Esophagus squamous epithelium (tissue), 5 donors: ENCODE measurements around the gene CFAP157. TPM values are rescaled to one million over a fixed set of nuclear protein-coding genes. Genes with fewer than 3 reads are reported as not detected.

Source experiments
- DNase-seq: peaks from one replicate; lab custom pipeline; 2025; lab: John Stamatoyannopoulos, UW
- H3K27ac ChIP-seq, 4 donors: fragments of 200-600 bp; sonication (generic); one replicate each; pipeline ENCODE4 v1.5.1; 2016 to 2019; ENCODE audit warnings: mild to moderate bottlenecking in 1 of 4
- H3K27me3 ChIP-seq, 4 donors: fragments of 200-600 bp; sonication (generic); 1 replicate in 3 of 4; 2 replicates in 1 of 4; pipeline versions ENCODE4 v1.5.1 to v1.6.0; 2017 to 2021; ENCODE audit warnings: antibody characterized with exemption in 1 of 4
- H3K36me3 ChIP-seq, 3 donors: fragments of 200-600 bp; sonication (generic); one replicate each; pipeline ENCODE4 v1.5.1; 2016 to 2019
- H3K4me1 ChIP-seq, 3 donors: fragments of 200-600 bp; sonication (generic); one replicate each; pipeline ENCODE4 v1.5.1; 2017 to 2019
- H3K4me3 ChIP-seq, 4 donors: fragments of 200-600 bp; sonication (generic); 1 replicate in 3 of 4; 2 replicates in 1 of 4; pipeline ENCODE4 v1.5.1; 2016 to 2019; ENCODE audit warnings: mild to moderate bottlenecking in 2 of 4, moderate library complexity in 1 of 4
- H3K9me3 ChIP-seq, 3 donors: fragments of 200-600 bp; sonication (generic); one replicate each; pipeline ENCODE4 v1.5.1; 2016 to 2019
- POLR2A ChIP-seq, 4 donors: fragments of 450-650 bp; IDR thresholded peaks; one replicate each; pipeline ENCODE4 v1.6.1; 2017; ENCODE audit warnings: antibody characterized with exemption in 4 of 4, mild to moderate bottlenecking in 4 of 4, moderate library complexity in 3 of 4
- WGBS, 2 donors: methylation state at CpG; one replicate each; pipeline ENCODE4 v1.1.5; 2018; 5-methylcytosine and 5-hydroxymethylcytosine counted together
- intact Hi-C: fragments of 100-400 bp; cut with DNase I; formaldehyde crosslinking; loops from one replicate; pipeline ENCODE4 v1.15.0; 2022
- total RNA-seq, 4 donors: library from RNA; depleted of rRNA; stranded (reverse); fragments of >200 nt; gene quantifications; one replicate each; pipeline ENCODE4 v1.1.0, GENCODE V29; 2016
- TF ChIP-seq, protein P1 (sequence below), 6 experiments: fragments of 450-650 bp in 4 of 6; fragments of 200-600 bp in 2 of 6; sonication (generic) in 2 of 6; IDR thresholded peaks; one replicate each; pipeline ENCODE4 v1.5.1; 2016 to 2019; ENCODE audit warnings: antibody characterized with exemption in 6 of 6, mild to moderate bottlenecking in 4 of 6, moderate library complexity in 4 of 6
- donor health status: DM: yes; HTN: yes; CAD: no.

The CFAP157 gene
- total RNA-seq, 4 donors from 2014 or later: 0.19 TPM; not detected in 3

DNA sequence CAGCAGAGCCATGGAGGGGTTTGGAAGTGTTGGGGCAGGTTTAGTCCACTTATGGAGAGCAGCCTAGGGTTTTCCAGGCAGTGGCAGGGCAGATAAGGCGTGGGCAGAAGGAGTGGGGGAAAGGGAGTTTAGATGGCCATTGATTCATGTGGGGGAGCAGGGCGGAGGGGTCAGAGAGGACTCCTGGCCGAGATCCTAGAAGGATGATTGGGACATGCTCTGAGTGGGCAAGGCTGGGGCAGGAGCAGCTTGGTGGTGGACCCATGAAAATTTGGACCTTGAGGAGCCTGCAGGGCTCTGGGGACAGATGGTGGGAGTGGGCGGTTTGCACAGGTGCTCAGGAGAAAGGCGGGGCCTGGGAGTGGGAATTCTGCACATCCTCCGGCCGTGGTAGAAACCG lies 46.4 kb downstream of the CFAP157 start:
- TF ChIP-seq, protein P1, sequence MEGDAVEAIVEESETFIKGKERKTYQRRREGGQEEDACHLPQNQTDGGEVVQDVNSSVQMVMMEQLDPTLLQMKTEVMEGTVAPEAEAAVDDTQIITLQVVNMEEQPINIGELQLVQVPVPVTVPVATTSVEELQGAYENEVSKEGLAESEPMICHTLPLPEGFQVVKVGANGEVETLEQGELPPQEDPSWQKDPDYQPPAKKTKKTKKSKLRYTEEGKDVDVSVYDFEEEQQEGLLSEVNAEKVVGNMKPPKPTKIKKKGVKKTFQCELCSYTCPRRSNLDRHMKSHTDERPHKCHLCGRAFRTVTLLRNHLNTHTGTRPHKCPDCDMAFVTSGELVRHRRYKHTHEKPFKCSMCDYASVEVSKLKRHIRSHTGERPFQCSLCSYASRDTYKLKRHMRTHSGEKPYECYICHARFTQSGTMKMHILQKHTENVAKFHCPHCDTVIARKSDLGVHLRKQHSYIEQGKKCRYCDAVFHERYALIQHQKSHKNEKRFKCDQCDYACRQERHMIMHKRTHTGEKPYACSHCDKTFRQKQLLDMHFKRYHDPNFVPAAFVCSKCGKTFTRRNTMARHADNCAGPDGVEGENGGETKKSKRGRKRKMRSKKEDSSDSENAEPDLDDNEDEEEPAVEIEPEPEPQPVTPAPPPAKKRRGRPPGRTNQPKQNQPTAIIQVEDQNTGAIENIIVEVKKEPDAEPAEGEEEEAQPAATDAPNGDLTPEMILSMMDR (IDR thresholded peaks at IDR 0.05): no peak
- WGBS, 2 donors: 77 to 79% methylated on average over 7 to 8 of the region's 8 CpGs
- H3K27ac ChIP-seq: no peak overlapping the region
- no peaks in the 10 kb centered on the region for H3K9me3 ChIP-seq
- intact Hi-C loops: no loop called here
- H3K4me3 ChIP-seq: no peak overlapping the region
- peaks cover 5 to 63% (median 12%) of the 10 kb centered on the region in 4 donors for H3K27me3 ChIP-seq
- peaks cover 0 to 31% (median 0%) of the 10 kb centered on the region in 3 donors for H3K36me3 ChIP-seq
- peaks cover 5 to 28% (median 8%) of the 10 kb centered on the region in 3 donors for H3K4me1 ChIP-seq
- no peak for DNase-seq

DNA sequence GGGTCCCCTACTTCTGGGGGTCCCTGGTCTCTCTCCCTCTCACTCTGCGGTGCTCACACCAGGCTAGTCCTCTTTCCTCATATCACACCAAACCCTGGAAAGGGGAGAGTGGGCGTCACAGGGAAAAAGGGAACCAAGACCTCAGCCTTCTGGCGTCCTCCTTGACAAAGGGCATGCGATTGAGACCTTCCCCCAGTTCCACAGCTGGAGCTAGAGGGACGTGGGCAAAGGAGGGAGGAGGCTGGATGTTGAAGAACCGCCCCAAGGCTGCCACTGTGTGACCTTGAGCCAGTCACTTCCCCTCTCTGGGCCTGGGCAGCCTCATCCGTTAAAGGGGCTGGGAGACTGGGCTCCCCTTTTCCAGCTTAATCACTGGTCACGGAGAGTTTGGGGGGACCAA lies 46.8 kb downstream of the CFAP157 start:
- Histone ChIP-seq H3K27me3 (peaks cover 5 to 63% (median 12%) of the 10 kb centered on the region in 4 donors), H3K36me3 (peaks cover 0 to 26% (median 0%) of the 10 kb centered on the region in 3 donors), H3K27ac (no peak overlapping the region), H3K4me1 (peaks cover 5 to 28% (median 8%) of the 10 kb centered on the region in 3 donors), H3K9me3 (no peaks in the 10 kb centered on the region), H3K4me3 (no peak overlapping the region)
- intact Hi-C loops: no loop called here
- DNase-seq: no peak
- 63 to 75% methylated on average over 4 to 5 of the region's 8 CpGs for WGBS, 2 donors
- no peak for TF ChIP-seq POLR2A (IDR thresholded peaks at IDR 0.05)
- TF ChIP-seq, protein P1 (IDR thresholded peaks at IDR 0.05): no peak

DNA sequence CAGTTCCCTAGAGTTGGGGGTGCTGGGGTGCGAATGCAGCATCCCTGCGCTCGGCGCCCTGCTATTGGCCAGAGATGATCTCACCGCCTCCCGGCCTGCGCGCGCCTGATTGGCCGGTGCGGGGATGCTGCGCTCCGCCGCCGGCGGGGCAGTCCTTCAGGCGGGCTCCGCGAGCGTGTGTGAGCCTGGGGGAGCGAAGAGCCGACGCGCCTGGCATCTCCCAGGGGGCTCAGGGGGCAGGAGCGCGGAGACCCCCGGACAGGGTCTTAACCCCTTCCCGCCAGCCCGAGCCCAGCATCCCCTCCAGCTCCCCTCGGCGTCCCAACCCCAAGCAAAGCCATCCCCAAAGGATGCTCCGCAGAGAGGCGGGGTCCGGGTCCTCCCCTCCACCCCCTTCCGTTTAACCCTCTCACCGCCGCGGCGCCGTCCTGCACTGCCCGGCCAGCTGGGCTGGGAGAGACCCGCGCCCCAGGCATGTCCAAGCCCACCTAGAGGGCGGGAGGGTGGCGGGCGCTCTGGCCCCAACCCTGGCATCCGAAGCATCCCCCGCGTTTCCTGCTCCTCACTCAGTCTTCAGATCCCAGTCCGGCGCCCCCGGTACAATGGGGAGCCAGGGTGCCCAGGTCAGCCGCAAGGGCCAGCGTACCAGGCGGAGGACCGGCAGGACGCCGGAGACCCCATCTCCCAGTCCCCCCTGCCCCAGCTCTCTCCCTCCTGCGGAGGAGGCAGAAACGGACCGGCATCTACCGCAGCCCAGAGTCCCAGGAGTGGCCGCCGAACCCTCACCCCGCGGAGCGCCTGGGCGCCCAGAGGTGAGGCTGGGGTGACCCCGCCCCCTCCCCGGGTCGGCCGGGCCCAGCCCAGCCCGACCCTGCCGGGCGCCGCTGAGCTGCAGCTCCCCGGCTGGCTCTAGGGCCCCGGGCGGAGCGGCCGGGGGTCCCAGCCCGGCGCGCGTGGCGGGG lies 47.6 kb downstream of the CFAP157 start:
- DNase-seq: no peak
- no peak for TF ChIP-seq POLR2A (IDR thresholded peaks at IDR 0.05)
- TF ChIP-seq, protein P1 (IDR thresholded peaks at IDR 0.05): no peak
- Histone ChIP-seq H3K27me3 (peaks cover 5 to 63% (median 12%) of the 10 kb centered on the region in 4 donors), H3K4me1 (peaks cover 5 to 28% (median 8%) of the 10 kb centered on the region in 3 donors), H3K27ac (no peak overlapping the region), H3K36me3 (peaks cover 0 to 19% (median 0%) of the 10 kb centered on the region in 3 donors), H3K4me3 (peak overlapping the region in 2 of 4 donors; percentile 4 to 6), H3K9me3 (no peaks in the 10 kb centered on the region)
- intact Hi-C loops: no loop called here
- 60% methylated on average over 1 of the region's 86 CpGs; no CpG with 5 or more reads in 1 of the 2 donors for WGBS, 2 donors

DNA sequence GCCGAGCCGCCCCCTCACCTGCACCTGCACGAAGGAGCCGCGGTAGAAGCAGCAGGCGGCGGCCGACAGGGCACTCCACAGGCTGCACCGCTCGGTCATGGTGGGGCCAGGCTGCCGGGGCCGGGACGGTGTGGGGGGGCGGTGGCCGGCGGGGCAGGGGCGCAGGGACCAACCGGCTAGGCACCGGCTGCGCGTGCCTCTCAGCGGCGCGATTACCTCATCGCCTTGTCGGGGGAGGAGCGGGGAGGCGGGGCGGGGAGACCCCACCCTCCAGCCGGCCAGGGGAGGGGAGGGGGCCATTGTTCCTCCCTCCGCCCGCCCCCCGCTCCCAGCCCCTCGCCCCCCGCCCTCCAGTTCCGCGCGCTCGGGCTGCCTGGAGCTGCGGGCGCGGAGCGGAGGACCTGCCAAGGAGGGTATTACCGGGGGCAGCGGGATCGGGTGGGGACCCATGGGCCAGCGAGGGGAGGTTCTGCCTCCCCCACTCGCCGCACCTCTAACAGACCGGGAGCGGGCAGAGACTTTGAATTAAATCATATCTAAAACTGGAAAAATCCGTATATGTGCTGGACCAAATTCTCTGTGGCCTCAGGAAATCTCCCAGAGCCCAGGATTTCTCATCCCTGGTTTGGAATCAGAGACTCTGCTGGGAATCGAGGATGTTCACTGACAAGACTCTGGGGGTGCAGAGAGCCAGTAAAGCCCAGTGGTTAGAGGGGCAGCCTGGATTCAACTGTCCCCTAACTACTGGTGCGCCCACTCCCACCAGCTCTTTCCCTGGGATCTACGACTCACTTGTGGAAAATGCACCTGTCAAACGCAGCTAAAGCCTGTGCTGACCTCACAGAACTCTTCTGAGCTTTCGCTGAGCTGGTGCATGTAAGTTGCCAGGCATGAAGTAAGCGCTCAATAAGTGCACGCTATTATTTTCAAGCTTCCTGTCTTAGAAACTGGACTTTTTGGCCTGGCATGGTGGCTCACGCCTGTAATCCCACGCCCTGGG lies 48.6 kb downstream of the CFAP157 start:
- peaks cover 5 to 63% (median 12%) of the 10 kb centered on the region in 4 donors for H3K27me3 ChIP-seq
- peaks cover 5 to 30% (median 8%) of the 10 kb centered on the region in 3 donors for H3K4me1 ChIP-seq
- WGBS, 2 donors: 63 to 69% methylated on average over 4 to 9 of the region's 61 CpGs
- peak overlapping the region in 2 of 4 donors; percentile 4 to 6 for H3K4me3 ChIP-seq
- H3K36me3 ChIP-seq: peaks cover 0 to 9% (median 0%) of the 10 kb centered on the region in 3 donors
- peak overlapping the region in 1 of 4 donors; percentile 26 for H3K27ac ChIP-seq
- no peaks in the 10 kb centered on the region for H3K9me3 ChIP-seq
- TF ChIP-seq, protein P1 (IDR thresholded peaks at IDR 0.05): no peak
- TF ChIP-seq POLR2A (IDR thresholded peaks at IDR 0.05): no peak
- no peak for DNase-seq
- intact Hi-C loops: no loop called here
